Activated CD8-positive, alpha-beta memory T cell treated with anti-CD3 and anti-CD28 coated beads, Interleukin-2, amount 10 ng/mL, durations not matched to agents 7 days and 5 days (primary cell): ENCODE data around the gene TMEM14C. TPM values are rescaled to one million over a fixed set of nuclear protein-coding genes. Genes with fewer than 3 reads are reported as not detected.
A peak's percentile ranks its signal among the peaks of the same experiment; 100 is the strongest.

Experiments used
- ATAC-seq: fragments of 150-1000 bp; cut with Tn5 transposase; one replicate; pipeline ENCODE4 v1.10.0; 2021; ENCODE audit warnings: moderate library complexity
- CTCF ChIA-PET: fragments of 350-600 bp; sonication (Branson Sonifier 250); formaldehyde crosslinking; loops from one replicate; lab custom pipeline; 2021; ENCODE audit warnings: antibody characterized with exemption; lab: Charles Lee
- DNase-seq: peaks from one replicate; pipeline ENCODE4 v3.0.0-alpha.2; 2020
- H3K27ac Mint-ChIP-seq: one replicate; pipeline ENCODE4 v1.8.0; 2021; ENCODE audit warnings: mild to moderate bottlenecking, mixed read lengths
- H3K27me3 Mint-ChIP-seq: one replicate; pipeline ENCODE4 v1.8.0; 2021; ENCODE audit warnings: mixed read lengths
- H3K36me3 Mint-ChIP-seq: one replicate; pipeline ENCODE4 v1.8.0; 2021; ENCODE audit warnings: mild to moderate bottlenecking, mixed read lengths
- H3K4me1 Mint-ChIP-seq: one replicate; pipeline ENCODE4 v1.8.0; 2021; ENCODE audit warnings: mixed read lengths
- H3K4me3 Mint-ChIP-seq: one replicate; pipeline ENCODE4 v1.8.0; 2021; ENCODE audit warnings: mild to moderate bottlenecking, moderate library complexity, mixed read lengths
- H3K9me3 Mint-ChIP-seq: one replicate; pipeline ENCODE4 v1.8.0; 2022; ENCODE audit warnings: low read depth, mixed read lengths
- total RNA-seq, 2 experiments: library from RNA; stranded (reverse); gene quantifications; one replicate each; pipeline ENCODE4 v1.2.3, GENCODE V29; 2021

TMEM14C gene
- 10 to 100 TPM; 37.1 to 44.2 TPM for total RNA-seq

- peaks cover 58% of the 10 kb centered on the region for H3K4me1 Mint-ChIP-seq
- peak within 1 kb of the TSS; percentile 87 for H3K27ac Mint-ChIP-seq
- CTCF ChIA-PET: interaction anchor here (0.7 to 2.0 kb wide), 5 partner anchors 9 to 370 kb away, joined by 3 to 6 read pairs (median 4); partner anchors contain the start of gene TMEM14B
- DNase-seq (peak; percentile 91), ATAC-seq (peak; percentile 90)
- peak within 1 kb of the TSS; percentile 85 for H3K4me3 Mint-ChIP-seq
- H3K9me3 Mint-ChIP-seq: peaks cover 9% of the 10 kb centered on the region
- no peaks in the 10 kb centered on the region for H3K27me3 Mint-ChIP-seq
- peaks cover 17% of the 10 kb centered on the region for H3K36me3 Mint-ChIP-seq
These were observed at the start of gene TMEM14C for GRCh38 chr6:10722820-10723566. Gene TMEM14C (plus strand): TSS chr6:10723070. CDS start chr6:10724614, 1,544 bp downstream.

- DNase-seq (no peak), ATAC-seq (no peak)
- no peaks in the 10 kb centered on the region for H3K4me1 Mint-ChIP-seq
- H3K4me3 Mint-ChIP-seq: no peak overlapping the region
- H3K36me3 Mint-ChIP-seq: no peaks in the 10 kb centered on the region
- H3K27me3 Mint-ChIP-seq: peaks cover 6% of the 10 kb centered on the region
- H3K9me3 Mint-ChIP-seq: no peaks in the 10 kb centered on the region
- CTCF ChIA-PET: no interaction called here
- H3K27ac Mint-ChIP-seq: no peak overlapping the region
These were observed 46.5 kb upstream of the TMEM14C start for GRCh38 chr6:10676403-10676802.

- ATAC-seq: no peak
- H3K27ac Mint-ChIP-seq: no peak overlapping the region
These were observed 44.4 kb upstream of the TMEM14C start for GRCh38 chr6:10678456-10678855.

GRCh38 chr6:10681795-10682194 is 41.1 kb upstream of the TMEM14C start:
- Mint-ChIP-seq H3K4me1 (peaks cover 32% of the 10 kb centered on the region), H3K4me3 (no peak overlapping the region), H3K36me3 (peaks cover 5% of the 10 kb centered on the region), H3K9me3 (no peaks in the 10 kb centered on the region), H3K27ac (no peak overlapping the region), H3K27me3 (no peaks in the 10 kb centered on the region)
- CTCF ChIA-PET: interaction anchor here (1.2 kb wide), 1 partner anchor 10 kb away, joined by 4 read pairs; no protein-coding TSS in a partner anchor
- ATAC-seq: no peak
- no peak for DNase-seq

More at GRCh38 chr6:10678456-10678855, 44.4 kb upstream of the TMEM14C start:
- CTCF ChIA-PET: no interaction called here
- H3K4me1 Mint-ChIP-seq: peaks cover 12% of the 10 kb centered on the region
- DNase-seq: no peak
- peaks cover 5% of the 10 kb centered on the region for H3K36me3 Mint-ChIP-seq
- no peaks in the 10 kb centered on the region for H3K9me3 Mint-ChIP-seq
- H3K27me3 Mint-ChIP-seq: no peaks in the 10 kb centered on the region
- H3K4me3 Mint-ChIP-seq: no peak overlapping the region

- DNase-seq: no peak
- Mint-ChIP-seq H3K27ac (peak overlapping the region; percentile 25), H3K4me1 (peaks cover 32% of the 10 kb centered on the region), H3K36me3 (peaks cover 5% of the 10 kb centered on the region), H3K27me3 (peaks cover 3% of the 10 kb centered on the region), H3K9me3 (no peaks in the 10 kb centered on the region), H3K4me3 (no peak overlapping the region)
- no peak for ATAC-seq
- CTCF ChIA-PET: interaction anchor here (0.7 to 1.1 kb wide), 2 partner anchors 12 to 152 kb away, joined by 3 read pairs; partner anchors contain the start of genes C6orf52 and PAK1IP1
These were observed 40.4 kb upstream of the TMEM14C start for GRCh38 chr6:10682355-10682988.

- CTCF ChIA-PET: interaction anchor here (0.7 to 1.5 kb wide), 2 partner anchors 75 to 206 kb away, joined by 3 to 7 read pairs; no protein-coding TSS in a partner anchor
- H3K27me3 Mint-ChIP-seq: peaks cover 5% of the 10 kb centered on the region
- no peak for DNase-seq
- ATAC-seq: no peak
- H3K36me3 Mint-ChIP-seq: peaks cover 5% of the 10 kb centered on the region
- no peaks in the 10 kb centered on the region for H3K9me3 Mint-ChIP-seq
- H3K4me1 Mint-ChIP-seq: peaks cover 32% of the 10 kb centered on the region
- no peak overlapping the region for H3K27ac Mint-ChIP-seq
- no peak overlapping the region for H3K4me3 Mint-ChIP-seq
These were observed 38.3 kb upstream of the TMEM14C start for GRCh38 chr6:10684618-10685017.

GRCh38 chr6:10685092-10685915 is 37.6 kb upstream of the TMEM14C start:
- Mint-ChIP-seq H3K27me3 (peaks cover 5% of the 10 kb centered on the region), H3K27ac (no peak overlapping the region), H3K4me1 (peaks cover 32% of the 10 kb centered on the region), H3K36me3 (peaks cover 5% of the 10 kb centered on the region), H3K9me3 (no peaks in the 10 kb centered on the region), H3K4me3 (no peak overlapping the region)
- ATAC-seq (no peak), DNase-seq (no peak)
- CTCF ChIA-PET: no interaction called here

- ATAC-seq: no peak
- CTCF ChIA-PET: no interaction called here
- no peak overlapping the region for H3K4me3 Mint-ChIP-seq
- H3K36me3 Mint-ChIP-seq: peaks cover 5% of the 10 kb centered on the region
- H3K4me1 Mint-ChIP-seq: peaks cover 32% of the 10 kb centered on the region
- H3K9me3 Mint-ChIP-seq: no peaks in the 10 kb centered on the region
- no peak for DNase-seq
- peaks cover 5% of the 10 kb centered on the region for H3K27me3 Mint-ChIP-seq
- no peak overlapping the region for H3K27ac Mint-ChIP-seq
These were observed 36.0 kb upstream of the TMEM14C start for GRCh38 chr6:10686901-10687300.

GRCh38 chr6:10687582-10687981 is 35.3 kb upstream of the TMEM14C start:
- peaks cover 28% of the 10 kb centered on the region for H3K4me1 Mint-ChIP-seq
- H3K27me3 Mint-ChIP-seq: peaks cover 5% of the 10 kb centered on the region
- no peak overlapping the region for H3K4me3 Mint-ChIP-seq
- H3K9me3 Mint-ChIP-seq: no peaks in the 10 kb centered on the region
- CTCF ChIA-PET: no interaction called here
- DNase-seq: no peak
- H3K27ac Mint-ChIP-seq: no peak overlapping the region
- ATAC-seq: no peak
- H3K36me3 Mint-ChIP-seq: peaks cover under 1% of the 10 kb centered on the region

GRCh38 chr6:10690651-10691445 is 32.0 kb upstream of the TMEM14C start:
- peaks cover 5% of the 10 kb centered on the region for H3K27me3 Mint-ChIP-seq
- no peaks in the 10 kb centered on the region for H3K9me3 Mint-ChIP-seq
- peaks cover 5% of the 10 kb centered on the region for H3K36me3 Mint-ChIP-seq
- CTCF ChIA-PET: interaction anchor here (1.0 kb wide), 1 partner anchor 60 kb away, joined by 3 read pairs; no protein-coding TSS in a partner anchor
- ATAC-seq (no peak), DNase-seq (no peak)
- H3K4me3 Mint-ChIP-seq: no peak overlapping the region
- H3K4me1 Mint-ChIP-seq: peaks cover 18% of the 10 kb centered on the region
- H3K27ac Mint-ChIP-seq: no peak overlapping the region

- peak overlapping the region; percentile 100 for H3K27ac Mint-ChIP-seq
- CTCF ChIA-PET: no interaction called here
- H3K9me3 Mint-ChIP-seq: no peaks in the 10 kb centered on the region
- peaks cover 31% of the 10 kb centered on the region for H3K4me1 Mint-ChIP-seq
- ATAC-seq (no peak), DNase-seq (no peak)
- peaks cover 13% of the 10 kb centered on the region for H3K36me3 Mint-ChIP-seq
- peak overlapping the region; percentile 93 for H3K4me3 Mint-ChIP-seq
- H3K27me3 Mint-ChIP-seq: no peaks in the 10 kb centered on the region
These were observed 29.8 kb upstream of the TMEM14C start for GRCh38 chr6:10692965-10693538.
